Measurements from ENCODE around the gene PSME3.
A peak's percentile ranks its signal among the peaks of the same experiment; 100 is the strongest.

Gene PSME3

GRCh38 chr17:42817866-42818265 is 15.3 kb upstream of the PSME3 start:
- no peak for DNase-seq (ENCODE audit: low spot score)

GRCh38 chr17:42818379-42818778 is 14.8 kb upstream of the PSME3 start:
- no peak for DNase-seq (ENCODE audit: low spot score)

GRCh38 chr17:42819939-42820535 is 13.2 kb upstream of the PSME3 start:
- peak; percentile 52 for DNase-seq (ENCODE audit: low spot score)

GRCh38 chr17:42821176-42821575 is 12.0 kb upstream of the PSME3 start:
- no peak for DNase-seq (ENCODE audit: low spot score)

GRCh38 chr17:42827472-42827871 is 5.7 kb upstream of the PSME3 start:
- DNase-seq (ENCODE audit: low spot score): no peak

GRCh38 chr17:42830971-42831370 is 2.2 kb upstream of the PSME3 start:
- no peak for DNase-seq (ENCODE audit: low spot score)

GRCh38 chr17:42832213-42832933 is 824 bp upstream of the PSME3 start:
- DNase-seq (ENCODE audit: low spot score): no peak

- no peak for DNase-seq (ENCODE audit: low spot score)
Observed at GRCh38 chr17:42833767-42834422, 698 bp downstream of the PSME3 start.

GRCh38 chr17:42835732-42836131 is 2.5 kb downstream of the PSME3 start:
- no peak for DNase-seq (ENCODE audit: low spot score)

- DNase-seq (ENCODE audit: low spot score): no peak
Observed at GRCh38 chr17:42841975-42842685, 8.9 kb downstream of the PSME3 start.

- DNase-seq (ENCODE audit: low spot score): peak; percentile 80
Observed at GRCh38 chr17:42843358-42843934, 10.2 kb downstream of the PSME3 start.

GRCh38 chr17:42844271-42844670 is 11.1 kb downstream of the PSME3 start, which contains the start of gene AOC2:
Gene AOC2 (plus strand): TSS chr17:42844580. CDS start chr17:42844627, 47 bp downstream.
- DNase-seq (ENCODE audit: low spot score): no peak

GRCh38 chr17:42844761-42845555 is 11.8 kb downstream of the PSME3 start:
- DNase-seq (ENCODE audit: low spot score): no peak

GRCh38 chr17:42845556-42845917 is 12.3 kb downstream of the PSME3 start:
- no peak for DNase-seq (ENCODE audit: low spot score)

- no peak for DNase-seq (ENCODE audit: low spot score)
Observed at GRCh38 chr17:42845918-42846593, 12.9 kb downstream of the PSME3 start.

- DNase-seq (ENCODE audit: low spot score): no peak
Observed at GRCh38 chr17:42846594-42847280, 13.5 kb downstream of the PSME3 start.

GRCh38 chr17:42848093-42848492 is 14.9 kb downstream of the PSME3 start:
- no peak for DNase-seq (ENCODE audit: low spot score)

- no peak for DNase-seq (ENCODE audit: low spot score)
Observed at GRCh38 chr17:42849031-42849430, 15.8 kb downstream of the PSME3 start.

GRCh38 chr17:42849451-42850181 is 16.4 kb downstream of the PSME3 start:
- no peak for DNase-seq (ENCODE audit: low spot score)

- no peak for DNase-seq (ENCODE audit: low spot score)
Observed at GRCh38 chr17:42850954-42851353, 17.8 kb downstream of the PSME3 start, which contains the start of gene AOC3. Gene AOC3 (plus strand): TSS chr17:42851199. CDS start chr17:42851344, 145 bp downstream.
